HEK293 (cell line): ENCODE data around the gene VWA5B1.

ENCODE experiments used
- CTCF ChIA-PET: fragments of 350-600 bp; formaldehyde crosslinking; extraction: SDS; loops from one replicate; lab custom pipeline; 2021; ENCODE audit warnings: antibody characterized with exemption; lab: Yijun Ruan, JAX
- POLR2A ChIA-PET: fragments of 300-600 bp; formaldehyde crosslinking; extraction: SDS; loops from one replicate; lab custom pipeline; 2020; ENCODE audit warnings: antibody characterized with exemption, inconsistent platforms; lab: Yijun Ruan, JAX
- H3K27ac ChIP-seq: fragments of 200-500 bp; sonication (Bioruptor generic); 2 replicates; pipeline ENCODE4 v1.5.1; 2014; ENCODE audit warnings: low read depth, low read length, control low read depth, inconsistent platforms; ENCODE audit errors: extremely low read depth
- H3K36me3 ChIP-seq, 2 experiments: fragments of 200-500 bp in 1 of 2; sonication (Bioruptor generic) in 1 of 2; 1 replicate in 1 of 2; 2 replicates in 1 of 2; pipeline ENCODE4 v1.5.1; 2014 to 2017; ENCODE audit warnings: inconsistent platforms in 2 of 2, low read length in 2 of 2; ENCODE audit not compliant: control insufficient read depth in 2 of 2, insufficient read depth in 1 of 2
- H3K4me1 ChIP-seq: fragments of 200-500 bp; sonication (Bioruptor generic); 2 replicates; pipeline ENCODE4 v1.5.1; 2014; ENCODE audit warnings: mild to moderate bottlenecking, low read length, inconsistent platforms; ENCODE audit not compliant: control insufficient read depth, insufficient read depth
- H3K4me3 ChIP-seq: 2 replicates; pipeline ENCODE4 v1.5.1; 2011; ENCODE audit warnings: low read depth, mild to moderate bottlenecking, control low read depth, low read length, moderate library complexity
- H3K9me3 ChIP-seq: fragments of 200-500 bp; sonication (Bioruptor generic); 2 replicates; pipeline ENCODE4 v1.5.1; 2014; ENCODE audit warnings: low read depth, low read length, inconsistent platforms; ENCODE audit not compliant: control insufficient read depth, insufficient read depth
- BCL11A ChIP-seq: fragments of 450-650 bp; formaldehyde crosslinking; IDR thresholded peaks from 2 replicates; pipeline ENCODE4 v1.5.1; 2016; ENCODE audit warnings: low read depth, missing biosample characterization, missing genetic modification characterization
- EGR2 ChIP-seq: fragments of 450-650 bp; formaldehyde crosslinking; IDR thresholded peaks from 2 replicates; pipeline ENCODE4 v1.5.1; 2016; ENCODE audit warnings: low read depth, missing biosample characterization, missing genetic modification characterization
- GLIS1 ChIP-seq: fragments of 450-650 bp; formaldehyde crosslinking; IDR thresholded peaks from 2 replicates; pipeline ENCODE4 v1.5.1; 2016; ENCODE audit warnings: missing biosample characterization, missing genetic modification characterization
- HOXD13 ChIP-seq: sonication (generic); formaldehyde crosslinking; IDR thresholded peaks from 2 replicates; pipeline ENCODE4 v1.8.0; 2022; ENCODE audit warnings: missing genetic modification reagents, borderline replicate concordance
- PRDM10 ChIP-seq: fragments of 450-650 bp; formaldehyde crosslinking; IDR thresholded peaks from 2 replicates; pipeline ENCODE4 v1.5.1; 2016; ENCODE audit warnings: missing biosample characterization, missing genetic modification characterization
- ZBTB21 ChIP-seq: fragments of 450-650 bp; formaldehyde crosslinking; IDR thresholded peaks from 2 replicates; pipeline ENCODE4 v1.5.1; 2017; ENCODE audit warnings: missing biosample characterization, missing genetic modification characterization
- ZFHX2 ChIP-seq: fragments of 450-650 bp; formaldehyde crosslinking; conservative IDR thresholded peaks from 2 replicates; pipeline ENCODE4 v1.5.1; 2016; ENCODE audit warnings: missing biosample characterization, missing genetic modification characterization
- ZFP3 ChIP-seq: fragments of 450-650 bp; formaldehyde crosslinking; IDR thresholded peaks from 2 replicates; pipeline ENCODE4 v1.5.1; 2016; ENCODE audit warnings: low read depth, missing biosample characterization, missing genetic modification characterization
- ZFP69B ChIP-seq: fragments of 450-650 bp; formaldehyde crosslinking; IDR thresholded peaks from 2 replicates; pipeline ENCODE4 v1.5.1; 2016; ENCODE audit warnings: missing biosample characterization, missing genetic modification characterization
- ZIC2 ChIP-seq: fragments of 450-650 bp; formaldehyde crosslinking; IDR thresholded peaks from 2 replicates; pipeline ENCODE4 v1.5.1; 2016; ENCODE audit warnings: missing biosample characterization, missing genetic modification characterization
- ZNF223 ChIP-seq: fragments of 450-650 bp; formaldehyde crosslinking; IDR thresholded peaks from 2 replicates; pipeline ENCODE4 v1.5.1; 2016; ENCODE audit warnings: missing biosample characterization, missing genetic modification characterization
- ZNF324 ChIP-seq: fragments of 450-650 bp; formaldehyde crosslinking; IDR thresholded peaks from 2 replicates; pipeline ENCODE4 v1.5.1; 2016; ENCODE audit warnings: missing biosample characterization, missing genetic modification characterization
- ZNF335 ChIP-seq: fragments of 450-650 bp; formaldehyde crosslinking; conservative IDR thresholded peaks from 2 replicates; pipeline ENCODE4 v1.5.1; 2016; ENCODE audit warnings: missing biosample characterization, missing genetic modification characterization
- ZNF341 ChIP-seq: fragments of 450-650 bp; formaldehyde crosslinking; IDR thresholded peaks from 2 replicates; pipeline ENCODE4; 2016; ENCODE audit warnings: low read depth, missing biosample characterization, missing genetic modification characterization
- ZNF433 ChIP-seq: fragments of 450-650 bp; formaldehyde crosslinking; IDR thresholded peaks from 2 replicates; pipeline ENCODE4 v1.5.1; 2016; ENCODE audit warnings: missing biosample characterization, missing genetic modification characterization, low read depth
- ZNF639 ChIP-seq: fragments of 450-650 bp; formaldehyde crosslinking; IDR thresholded peaks from 2 replicates; pipeline ENCODE4 v1.5.1; 2016; ENCODE audit warnings: missing biosample characterization, missing genetic modification characterization
- ZNF747 ChIP-seq: fragments of 450-650 bp; formaldehyde crosslinking; IDR thresholded peaks from 2 replicates; pipeline ENCODE4 v1.5.1; 2016; ENCODE audit warnings: missing biosample characterization, missing genetic modification characterization
- ZNF768 ChIP-seq: fragments of 450-650 bp; formaldehyde crosslinking; IDR thresholded peaks from 2 replicates; pipeline ENCODE4 v1.5.1; 2018; ENCODE audit warnings: missing biosample characterization, mild to moderate bottlenecking, missing genetic modification characterization
- ZSCAN23 ChIP-seq: fragments of 450-650 bp; formaldehyde crosslinking; IDR thresholded peaks from 2 replicates; pipeline ENCODE4 v1.5.1; 2016; ENCODE audit warnings: missing biosample characterization, missing genetic modification characterization

Gene VWA5B1

GRCh38 chr1:20399196-20399595 lies 108.5 kb downstream of the VWA5B1 start (continued):
- TF ChIP-seq ZIC2 (tag by site-specific recombination) (no peak), ZFP69B (tag by site-specific recombination) (no peak)

- Histone ChIP-seq H3K9me3 (no peaks in the 10 kb centered on the region), H3K36me3 (no peaks in the 10 kb centered on the region), H3K4me3 (no peak overlapping the region), H3K4me1 (no peaks in the 10 kb centered on the region), H3K27ac (no peak overlapping the region)
- ChIA-PET POLR2A (no interaction called here), CTCF (interaction anchor here (0.9 kb wide), 1 partner anchor 168 kb away, joined by 3 read pairs; no protein-coding TSS in a partner anchor)
- TF ChIP-seq GLIS1: peak; percentile 74
- peak; percentile 69 for TF ChIP-seq ZIC2 (tag by site-specific recombination)
- no peak for TF ChIP-seq ZNF324 (tag by site-specific recombination)
Measured at GRCh38 chr1:20399606-20400180, 109.0 kb downstream of the VWA5B1 start.

GRCh38 chr1:20400341-20401177 lies 109.9 kb downstream of the VWA5B1 start:
- POLR2A ChIA-PET: no interaction called here
- no peak for TF ChIP-seq PRDM10 (tag by site-specific recombination)
- peak; percentile 86 for TF ChIP-seq ZNF768 (tag by site-specific recombination)
- TF ChIP-seq ZNF223 (tag by site-specific recombination): no peak
- TF ChIP-seq ZSCAN23: no peak
- TF ChIP-seq ZFHX2 (tag by site-specific recombination): peak; percentile 99
- no peak for TF ChIP-seq BCL11A (tag by site-specific recombination)
- TF ChIP-seq ZFP3: no peak
- no peak for TF ChIP-seq ZBTB21 (tag by site-specific recombination)
- peak; percentile 99 for TF ChIP-seq EGR2
- no peak for TF ChIP-seq ZNF433
- TF ChIP-seq ZNF747 (tag by site-specific recombination): no peak
- TF ChIP-seq, all 188 proteins: peak for 3
- Histone ChIP-seq H3K4me1 (no peaks in the 10 kb centered on the region), H3K27ac (no peak overlapping the region), H3K36me3 (no peaks in the 10 kb centered on the region), H3K9me3 (no peaks in the 10 kb centered on the region), H3K4me3 (no peak overlapping the region)
- CTCF ChIA-PET: interaction anchor here (0.9 kb wide), 1 partner anchor 169 kb away, joined by 3 read pairs; no protein-coding TSS in a partner anchor

GRCh38 chr1:20401405-20402010 lies 110.8 kb downstream of the VWA5B1 start:
- H3K27ac ChIP-seq: no peak overlapping the region
- POLR2A ChIA-PET: no interaction called here
- no peaks in the 10 kb centered on the region for H3K4me1 ChIP-seq
- H3K9me3 ChIP-seq: no peaks in the 10 kb centered on the region
- no peaks in the 10 kb centered on the region for H3K36me3 ChIP-seq
- no peak overlapping the region for H3K4me3 ChIP-seq
- TF ChIP-seq ZNF335 (no peak), ZNF341 (tag by site-specific recombination) (no peak), HOXD13 (CRISPR knock-in tag) (no peak), ZNF639 (tag by site-specific recombination) (no peak)
- CTCF ChIA-PET: interaction anchor here (1.3 to 2.2 kb wide), 2 partner anchors 24 to 39 kb away, joined by 4 to 6 read pairs; no protein-coding TSS in a partner anchor
